Mucosa of rectum (tissue), 2 donors: ENCODE results near the gene LGR6.
A peak's percentile ranks its signal among the peaks of the same experiment; 100 is the strongest.

Source experiments
- H3K27ac ChIP-seq, 2 donors: one replicate each; pipeline ENCODE4 v1.7.0; 2013; ENCODE audit warnings: inconsistent platforms in 2 of 2, low read depth in 2 of 2, low read length in 2 of 2
- H3K27me3 ChIP-seq, 2 donors: one replicate each; pipeline ENCODE4 v1.7.0; 2013; ENCODE audit warnings: low read length in 2 of 2; ENCODE audit not compliant: control insufficient read depth in 2 of 2, insufficient read depth in 2 of 2
- H3K36me3 ChIP-seq, 2 donors: one replicate each; pipeline ENCODE4 v1.7.0; 2013; ENCODE audit warnings: low read length in 2 of 2; ENCODE audit not compliant: control insufficient read depth in 2 of 2, insufficient read depth in 2 of 2
- H3K4me1 ChIP-seq, 2 donors: one replicate each; pipeline ENCODE4 v1.7.0; 2013; ENCODE audit warnings: low read length in 2 of 2, mild to moderate bottlenecking in 1 of 2; ENCODE audit not compliant: control insufficient read depth in 2 of 2, insufficient read depth in 2 of 2
- H3K4me3 ChIP-seq, 2 donors: one replicate each; pipeline ENCODE4 v1.7.0; 2013; ENCODE audit warnings: low read length in 2 of 2
- H3K9ac ChIP-seq, 2 donors: one replicate each; pipeline ENCODE4 v1.7.0; 2013; ENCODE audit warnings: low read length in 2 of 2, low read depth in 1 of 2, mild to moderate bottlenecking in 1 of 2
- H3K9me3 ChIP-seq, 2 donors: one replicate each; pipeline ENCODE4 v1.7.0; 2013; ENCODE audit warnings: low read length in 2 of 2; ENCODE audit not compliant: control insufficient read depth in 2 of 2
- donor health status: healthy.
- donor health status: Normal muscosa, but diverticular disease.

The LGR6 gene

DNA sequence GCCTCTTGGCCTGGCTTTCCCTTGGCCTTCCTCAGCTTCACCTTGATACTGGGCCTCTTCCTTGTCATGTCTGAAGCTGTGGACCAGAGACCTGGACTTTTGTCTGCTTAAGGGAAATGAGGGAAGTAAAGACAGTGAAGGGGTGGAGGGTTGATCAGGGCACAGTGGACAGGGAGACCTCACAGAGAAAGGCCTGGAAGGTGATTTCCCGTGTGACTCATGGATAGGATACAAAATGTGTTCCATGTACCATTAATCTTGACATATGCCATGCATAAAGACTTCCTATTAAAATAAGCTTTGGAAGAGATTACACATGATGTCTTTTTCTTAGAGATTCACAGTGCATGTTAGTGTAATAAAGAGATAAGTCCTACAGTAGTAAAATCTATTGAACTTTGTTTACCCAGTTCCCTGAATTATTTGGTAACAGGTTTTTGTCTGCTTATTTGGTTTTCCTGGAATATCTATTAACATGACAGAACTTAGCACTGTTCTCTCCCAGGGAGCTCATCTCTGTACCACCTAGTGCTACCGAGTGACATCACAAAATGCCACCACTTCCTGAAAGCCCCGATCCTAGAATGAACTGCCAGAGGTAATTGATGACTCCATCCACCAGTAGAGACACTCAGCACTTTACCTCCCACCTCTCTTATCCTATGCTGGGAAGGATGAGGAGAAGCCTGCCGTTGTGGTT is 125.9 kb downstream of the LGR6 start:
- Histone ChIP-seq H3K9ac (no peak overlapping the region), H3K4me3 (no peak overlapping the region)

DNA sequence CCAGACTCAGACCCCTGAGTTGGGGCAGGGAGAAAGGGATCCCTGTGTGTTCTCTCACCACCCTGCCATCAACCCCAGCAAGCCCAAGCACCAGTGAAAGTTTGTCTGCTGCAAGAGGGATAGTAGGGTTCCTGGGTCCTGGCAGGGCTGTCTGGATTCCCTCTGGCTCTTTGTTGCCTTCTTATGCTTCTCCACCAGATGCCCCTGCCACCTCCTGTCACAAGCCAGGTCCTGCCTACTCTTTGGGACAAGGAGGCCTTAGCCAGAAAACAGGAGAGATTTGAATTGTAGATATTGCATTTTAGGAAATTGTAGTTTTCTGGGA is 126.4 kb downstream of the LGR6 start:
- Histone ChIP-seq H3K4me3 (no peak overlapping the region), H3K4me1 (no peaks in the 10 kb centered on the region), H3K9ac (no peak overlapping the region), H3K9me3 (no peaks in the 10 kb centered on the region), H3K27ac (no peak overlapping the region), H3K27me3 (no peaks in the 10 kb centered on the region), H3K36me3 (no peaks in the 10 kb centered on the region)

More for the DNA sequence above, 125.9 kb downstream of the LGR6 start:
- Histone ChIP-seq H3K9me3 (no peaks in the 10 kb centered on the region), H3K27ac (no peak overlapping the region), H3K27me3 (no peaks in the 10 kb centered on the region), H3K36me3 (no peaks in the 10 kb centered on the region), H3K4me1 (no peaks in the 10 kb centered on the region)

DNA sequence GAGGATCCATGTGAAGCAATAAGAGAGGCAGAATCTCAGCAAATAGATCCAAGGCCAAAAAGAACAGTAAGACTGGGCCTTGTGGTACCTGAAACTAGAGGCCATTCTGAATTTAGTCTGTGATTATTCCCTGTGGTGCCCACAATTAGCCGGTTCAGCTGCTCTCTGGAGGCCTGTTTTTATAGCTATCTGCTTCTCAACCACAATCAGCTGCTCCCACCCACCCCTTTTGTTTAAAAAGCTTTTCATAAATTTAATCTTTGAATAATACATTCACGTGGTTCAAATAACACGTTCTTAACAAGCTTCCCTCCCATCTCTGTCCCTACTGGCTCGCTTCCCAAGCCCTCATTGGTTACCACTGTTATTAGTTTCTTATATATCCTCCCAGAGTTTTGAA is 130.1 kb downstream of the LGR6 start:
- no peaks in the 10 kb centered on the region for H3K4me1 ChIP-seq
- H3K27me3 ChIP-seq, result no peaks in the 10 kb centered on the region
- no peak overlapping the region for H3K4me3 ChIP-seq
- no peak overlapping the region for H3K27ac ChIP-seq
- H3K9ac ChIP-seq, result no peak overlapping the region
- H3K9me3 ChIP-seq, result no peaks in the 10 kb centered on the region
- H3K36me3 ChIP-seq, result no peaks in the 10 kb centered on the region

DNA sequence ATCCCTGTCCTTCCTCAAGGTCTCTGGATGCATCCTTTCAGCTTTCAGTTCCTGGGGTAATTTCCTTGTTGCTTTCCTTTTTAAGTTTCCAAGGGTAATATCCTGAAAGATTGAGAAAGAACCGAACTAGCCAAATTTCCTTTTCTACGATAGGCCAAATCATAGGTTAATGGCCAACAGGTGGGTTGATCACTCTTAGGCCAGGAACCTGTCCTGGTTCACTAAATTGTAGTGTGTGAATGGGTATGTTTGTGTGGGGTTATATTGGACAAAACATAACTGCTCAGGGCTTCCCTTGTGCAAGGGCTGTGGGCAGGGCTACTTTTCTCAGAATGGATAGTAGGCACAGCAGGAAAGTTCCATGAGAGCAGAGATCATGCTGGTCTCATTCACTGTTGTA is 131.0 kb downstream of the LGR6 start:
- Histone ChIP-seq H3K9ac (no peak overlapping the region), H3K4me1 (no peaks in the 10 kb centered on the region), H3K9me3 (no peaks in the 10 kb centered on the region), H3K27ac (no peak overlapping the region), H3K4me3 (no peak overlapping the region), H3K27me3 (no peaks in the 10 kb centered on the region), H3K36me3 (no peaks in the 10 kb centered on the region)

DNA sequence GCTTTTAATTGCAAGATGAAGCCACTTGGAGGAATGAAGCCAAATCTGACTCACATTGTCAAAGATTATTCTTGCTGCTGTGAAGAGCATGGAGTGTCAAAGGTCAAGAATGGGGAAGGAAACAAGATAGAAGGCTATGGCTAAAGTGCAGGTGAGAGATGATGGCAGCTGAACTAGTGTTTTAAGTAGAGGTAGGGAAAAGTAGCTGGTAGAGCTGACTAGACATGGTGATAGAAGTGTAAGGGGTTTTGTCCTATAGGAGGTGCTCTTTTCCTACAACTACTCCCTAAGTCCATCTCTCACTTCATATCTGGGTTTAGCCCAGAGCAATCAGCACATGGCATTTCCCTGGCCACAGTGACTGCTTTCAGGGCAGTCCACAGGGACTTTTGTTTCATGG is 136.3 kb downstream of the LGR6 start:
- no peak overlapping the region for H3K27ac ChIP-seq
- no peaks in the 10 kb centered on the region for H3K9me3 ChIP-seq
- H3K4me3 ChIP-seq, result no peak overlapping the region
- no peaks in the 10 kb centered on the region for H3K27me3 ChIP-seq
- H3K9ac ChIP-seq, result no peak overlapping the region
- H3K4me1 ChIP-seq, result no peaks in the 10 kb centered on the region
- H3K36me3 ChIP-seq, result peaks cover 7 to 8% of the 10 kb centered on the region in 2 donors

DNA sequence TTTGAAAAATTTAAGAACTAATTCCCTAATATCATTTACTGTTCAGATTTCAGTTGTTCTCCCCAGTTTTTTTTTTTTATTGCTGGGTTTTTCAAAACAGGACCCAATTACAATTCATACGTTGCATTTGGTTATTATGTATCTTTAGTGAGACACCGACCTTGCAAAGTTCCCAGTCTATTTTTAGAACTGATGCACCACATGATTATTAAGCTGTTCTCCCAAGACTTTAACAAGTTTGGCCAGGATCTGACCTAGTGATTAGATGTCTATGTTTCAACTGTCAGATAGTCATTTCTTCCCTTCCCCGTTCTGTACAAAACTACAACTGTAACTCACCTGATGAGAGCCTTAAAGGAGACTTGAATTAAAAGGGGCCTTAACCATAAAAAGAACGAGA is 140.3 kb downstream of the LGR6 start:
- Histone ChIP-seq H3K4me1 (no peaks in the 10 kb centered on the region), H3K4me3 (no peak overlapping the region), H3K36me3 (peaks cover 7 to 8% of the 10 kb centered on the region in 2 donors)

DNA sequence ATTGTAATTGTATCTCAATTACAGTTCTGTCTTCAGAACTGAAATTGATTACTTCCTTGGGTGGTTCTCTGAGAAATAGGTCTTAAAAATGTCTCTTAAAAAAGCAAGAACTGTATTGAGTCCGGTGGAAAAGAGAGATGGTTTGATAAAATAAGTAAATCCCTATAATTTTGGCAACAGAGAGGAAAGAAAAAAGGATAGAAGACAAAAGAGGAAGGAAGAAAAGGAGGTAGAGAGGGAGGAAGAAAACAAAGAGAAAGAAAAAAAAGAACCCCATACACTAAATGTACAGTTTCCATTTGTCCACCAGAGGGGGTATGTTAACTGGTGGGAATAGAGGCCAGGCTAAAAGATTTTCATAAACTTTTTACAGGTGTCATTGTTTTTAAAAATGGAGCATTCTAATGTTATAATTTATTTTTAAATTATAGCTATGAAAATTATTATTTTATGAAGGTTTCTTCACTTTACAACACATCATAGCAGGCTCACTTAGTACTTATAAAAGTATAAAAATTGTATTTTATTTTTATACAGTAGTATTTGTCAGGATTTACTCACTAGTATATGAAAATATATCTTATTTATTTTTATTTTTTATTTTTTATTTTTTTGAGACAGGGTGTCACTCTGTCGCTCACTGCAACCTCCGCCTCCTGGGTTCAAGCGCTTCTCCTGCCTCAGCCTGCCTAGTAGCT is 150.2 kb downstream of the LGR6 start:
- H3K27me3 ChIP-seq, result no peaks in the 10 kb centered on the region
- no peak overlapping the region for H3K4me3 ChIP-seq
- peak overlapping the region in 1 of 2 donors; percentile 21 for H3K9ac ChIP-seq
- no peak overlapping the region for H3K27ac ChIP-seq
- H3K36me3 ChIP-seq, result no peaks in the 10 kb centered on the region
- no peaks in the 10 kb centered on the region for H3K9me3 ChIP-seq
- peaks cover 2 to 6% of the 10 kb centered on the region in 2 donors for H3K4me1 ChIP-seq

More for the DNA sequence above, 140.3 kb downstream of the LGR6 start:
- no peak overlapping the region for H3K9ac ChIP-seq
- H3K9me3 ChIP-seq, result no peaks in the 10 kb centered on the region
- no peak overlapping the region for H3K27ac ChIP-seq
- no peaks in the 10 kb centered on the region for H3K27me3 ChIP-seq

DNA sequence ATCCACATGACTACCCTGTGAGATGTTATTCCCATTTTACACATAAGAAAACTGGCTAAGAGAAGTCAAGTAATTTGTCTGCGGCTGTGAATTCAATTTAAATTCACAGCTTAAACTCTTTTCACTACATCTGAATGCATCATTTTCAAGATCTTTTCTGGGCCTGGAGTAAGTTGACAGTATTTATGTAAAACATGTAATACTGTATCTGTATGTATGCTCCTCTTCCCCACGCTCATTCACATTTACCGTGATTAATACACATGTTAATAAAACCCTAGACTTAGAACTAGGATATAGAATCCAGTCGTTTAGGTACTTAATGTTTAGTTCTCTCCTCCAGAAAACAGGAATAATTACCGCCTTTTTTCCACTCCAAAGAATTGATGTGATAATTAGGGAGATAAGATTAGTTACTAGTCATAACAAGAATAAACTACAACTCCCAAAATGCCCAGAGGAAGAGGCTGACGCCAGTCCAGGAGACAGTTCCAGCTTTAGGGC is 154.5 kb downstream of the LGR6 start:
- Histone ChIP-seq H3K27ac (peak overlapping the region in 1 of 2 donors; percentile 90), H3K9me3 (no peaks in the 10 kb centered on the region), H3K4me1 (peaks cover 5 to 7% of the 10 kb centered on the region in 2 donors), H3K9ac (no peak overlapping the region), H3K27me3 (no peaks in the 10 kb centered on the region), H3K36me3 (no peaks in the 10 kb centered on the region), H3K4me3 (peak overlapping the region; percentile 98)

DNA sequence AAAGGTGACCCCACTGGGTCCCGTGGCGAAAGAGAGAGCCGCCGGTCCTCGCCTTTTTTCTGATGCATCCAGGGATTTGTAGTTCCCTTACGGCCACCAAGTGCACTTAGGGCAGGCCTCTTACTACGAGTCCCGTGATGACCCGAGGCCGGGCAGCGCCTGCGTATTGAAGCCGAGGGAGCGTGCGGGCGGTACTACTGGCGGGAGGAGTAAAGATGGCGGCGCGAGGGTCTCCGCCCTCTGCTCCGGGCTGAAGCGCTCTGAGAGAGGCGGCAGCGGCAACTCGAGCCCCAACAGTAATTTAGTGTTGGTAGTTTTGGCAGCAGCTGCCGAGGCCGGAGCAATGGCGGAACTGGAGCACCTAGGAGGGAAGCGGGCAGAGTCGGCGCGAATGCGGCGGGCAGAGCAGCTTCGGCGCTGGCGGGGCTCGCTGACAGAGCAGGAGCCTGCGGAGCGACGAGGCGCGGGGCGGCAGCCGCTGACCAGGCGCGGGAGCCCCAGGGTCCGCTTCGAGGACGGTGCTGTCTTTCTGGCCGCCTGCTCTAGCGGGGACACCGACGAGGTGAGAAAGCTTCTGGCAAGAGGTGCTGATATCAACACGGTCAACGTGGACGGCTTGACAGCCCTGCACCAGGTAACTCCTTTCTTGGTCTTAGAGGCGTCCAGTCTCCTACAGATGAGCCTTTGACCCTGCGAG is 155.1 kb downstream of the LGR6 start, which contains the start of gene PPP1R12B:
Gene PPP1R12B (plus strand): TSS at position 191 of the 697 bp plus-strand sequence. CDS start 153 bp downstream, at position 344.
- Histone ChIP-seq H3K9me3 (no peaks in the 10 kb centered on the region), H3K9ac (peak within 1 kb of the TSS; percentile 91 to 92), H3K4me3 (peak within 1 kb of the TSS; percentile 98), H3K27me3 (no peaks in the 10 kb centered on the region), H3K36me3 (no peaks in the 10 kb centered on the region), H3K27ac (peak within 1 kb of the TSS; percentile 89 to 90), H3K4me1 (peaks cover 5 to 7% of the 10 kb centered on the region in 2 donors)
